ENCODE measurements around the gene TMEM232. TPM values are rescaled to one million over a fixed set of nuclear protein-coding genes. Genes with fewer than 3 reads are reported as not detected.

Gene TMEM232
- total RNA-seq, 1 experiment from 2014 or later: 1.6 TPM

DNA sequence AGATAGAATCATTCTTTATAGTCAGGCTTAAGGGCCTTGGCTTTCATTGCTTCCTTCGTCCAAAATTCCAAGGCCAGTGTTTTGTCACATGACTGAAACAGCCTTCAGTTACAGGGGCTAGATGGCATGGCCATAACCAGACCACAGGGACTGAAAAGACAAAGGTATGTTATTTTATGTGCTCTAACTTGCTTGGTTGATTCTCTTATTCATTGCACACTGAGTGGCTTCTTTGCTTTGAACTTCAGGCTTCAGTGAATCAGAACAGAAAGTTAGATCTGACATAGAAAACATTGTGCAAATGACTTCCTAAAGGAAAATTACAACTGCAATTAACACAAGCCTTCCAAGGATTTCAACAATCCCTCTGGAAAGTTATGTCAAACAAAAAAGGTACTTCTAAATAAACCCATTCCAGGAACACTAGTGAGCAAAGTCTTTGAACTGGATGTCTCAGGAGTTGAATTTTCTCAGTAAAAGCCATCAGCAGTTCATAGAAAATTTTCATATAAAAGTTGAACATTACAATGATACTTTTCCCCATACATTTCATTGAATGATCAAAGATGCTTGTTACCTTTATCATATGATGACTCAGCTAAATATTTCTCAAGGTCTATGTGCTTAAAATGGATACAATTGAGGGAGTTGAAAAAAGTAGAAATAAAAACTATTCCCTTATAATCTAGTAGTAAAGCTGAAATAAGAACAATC lies 355.3 kb downstream of the TMEM232 start:
- Histone ChIP-seq H4K5ac (ENCODE audit: insufficient read length, low read depth, low read length) (no peak overlapping the region), H3K14ac (ENCODE audit: insufficient read depth, low read length) (no peak overlapping the region), H4K91ac (ENCODE audit: insufficient read length, low read depth, low read length) (no peak overlapping the region), H3K27ac (ENCODE audit: insufficient read length, low read depth, low read length) (no peak overlapping the region), H3K4me1 (ENCODE audit: insufficient read depth, low read length) (no peaks in the 10 kb centered on the region), H3K9ac (ENCODE audit: extremely low read depth, insufficient read length, low read length) (no peak overlapping the region), H3K79me1 (ENCODE audit: insufficient read depth, low read depth, low read length, poor library complexity, severe bottlenecking) (no peaks in the 10 kb centered on the region), H3K56ac (ENCODE audit: insufficient read length, low read depth, low read length) (no peak overlapping the region), H3K23ac (ENCODE audit: insufficient read length, low read depth, low read length) (no peak overlapping the region), H2BK20ac (ENCODE audit: low read depth, low read length, poor library complexity, severe bottlenecking) (no peak overlapping the region), H2BK5ac (ENCODE audit: insufficient read length, low read length) (no peak overlapping the region), H2BK12ac (ENCODE audit: insufficient read length, low read depth, low read length) (no peak overlapping the region), H3K4me2 (ENCODE audit: insufficient read depth, insufficient read length, low read length) (no peak overlapping the region), H2BK15ac (ENCODE audit: low read depth, low read length) (no peak overlapping the region), H4K20me1 (ENCODE audit: control insufficient read depth, insufficient read depth, insufficient read length) (no peaks in the 10 kb centered on the region), H4K8ac (replicated peaks; ENCODE audit: insufficient read length, low read depth, low read length) (no peak overlapping the region), H2BK120ac (ENCODE audit: low read depth, low read length, poor library complexity, severe bottlenecking) (no peak overlapping the region), H3T11ph (ENCODE audit: low read length) (no peak overlapping the region), H3K79me2 (ENCODE audit: insufficient read depth, low read length) (no peaks in the 10 kb centered on the region), H3K27me3 (ENCODE audit: insufficient read depth, low read length) (no peaks in the 10 kb centered on the region), H3K18ac (ENCODE audit: insufficient read length, low read depth, low read length) (no peak overlapping the region), H3K23me2 (ENCODE audit: insufficient read length, low read depth, low read length, poor library complexity, severe bottlenecking) (no peaks in the 10 kb centered on the region), H2AFZ (ENCODE audit: low read length) (no peak overlapping the region), H3K4ac (ENCODE audit: low read depth, low read length) (no peak overlapping the region), H2AK5ac (ENCODE audit: insufficient read length, low read length) (no peak overlapping the region), H3K9me3 (ENCODE audit: control insufficient read depth, low read depth, low read length) (no peaks in the 10 kb centered on the region)
- no peak for DNase-seq
- no CpG with 5 or more reads among the region's 1 CpG for WGBS (ENCODE audit: extremely low coverage, insufficient read length, low lambda C conversion rate)
- TF ChIP-seq, protein P1, sequence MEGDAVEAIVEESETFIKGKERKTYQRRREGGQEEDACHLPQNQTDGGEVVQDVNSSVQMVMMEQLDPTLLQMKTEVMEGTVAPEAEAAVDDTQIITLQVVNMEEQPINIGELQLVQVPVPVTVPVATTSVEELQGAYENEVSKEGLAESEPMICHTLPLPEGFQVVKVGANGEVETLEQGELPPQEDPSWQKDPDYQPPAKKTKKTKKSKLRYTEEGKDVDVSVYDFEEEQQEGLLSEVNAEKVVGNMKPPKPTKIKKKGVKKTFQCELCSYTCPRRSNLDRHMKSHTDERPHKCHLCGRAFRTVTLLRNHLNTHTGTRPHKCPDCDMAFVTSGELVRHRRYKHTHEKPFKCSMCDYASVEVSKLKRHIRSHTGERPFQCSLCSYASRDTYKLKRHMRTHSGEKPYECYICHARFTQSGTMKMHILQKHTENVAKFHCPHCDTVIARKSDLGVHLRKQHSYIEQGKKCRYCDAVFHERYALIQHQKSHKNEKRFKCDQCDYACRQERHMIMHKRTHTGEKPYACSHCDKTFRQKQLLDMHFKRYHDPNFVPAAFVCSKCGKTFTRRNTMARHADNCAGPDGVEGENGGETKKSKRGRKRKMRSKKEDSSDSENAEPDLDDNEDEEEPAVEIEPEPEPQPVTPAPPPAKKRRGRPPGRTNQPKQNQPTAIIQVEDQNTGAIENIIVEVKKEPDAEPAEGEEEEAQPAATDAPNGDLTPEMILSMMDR (conservative IDR thresholded peaks at IDR 0.05): no peak
- no peak overlapping the region for H3K27ac Mint-ChIP-seq
- H3K36me3 Mint-ChIP-seq (ENCODE audit: insufficient read depth in 1 of 3, low read depth in 3 of 3): no peaks in the 10 kb centered on the region
- no peaks in the 10 kb centered on the region for H3K9me3 Mint-ChIP-seq
- H3K27me3 Mint-ChIP-seq (ENCODE audit: low read depth): no peaks in the 10 kb centered on the region
- no peak overlapping the region for H3K4me3 Mint-ChIP-seq
- H3K4me1 Mint-ChIP-seq: peaks cover 0 to 4% of the 10 kb centered on the region in 2 experiments; a peak in 1 of 4 replicates

Small RNAs within 50 kb of the gene (microRNA-seq; reads per million reads assigned to microRNA genes)
- gene MIR548F3 (ENCODE audit: borderline microRNAs expressed): not detected

Other genes with a start within 250 kb of the TMEM232 start
- gene SLC25A46, start 12.3 kb upstream of the TMEM232 start, total RNA-seq (2021): 25.9 and 26.0 TPM in 2 replicates

Data from H9 (cell line).